Measurements from ENCODE around the gene AKAP9.

DNA sequence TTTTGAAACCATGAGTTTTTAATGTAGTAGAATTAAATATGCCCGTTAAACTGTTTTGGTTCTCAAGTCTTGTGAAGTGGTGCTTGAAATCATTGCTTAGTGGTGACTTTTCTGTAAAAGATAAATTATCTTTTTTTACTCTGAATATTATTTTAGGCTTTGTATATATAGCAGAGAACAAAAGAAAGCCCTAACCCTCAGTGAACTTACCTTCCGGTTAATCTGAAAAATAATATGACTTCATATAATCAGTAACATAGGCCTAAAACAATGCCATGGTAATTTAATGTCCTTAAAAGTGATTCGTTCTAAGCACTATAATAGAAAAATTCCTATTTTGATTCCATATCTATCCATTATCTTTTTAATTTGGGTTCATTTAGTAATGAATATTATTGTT lies 21.8 kb downstream of the AKAP9 start:
- TF ChIP-seq, protein P1, sequence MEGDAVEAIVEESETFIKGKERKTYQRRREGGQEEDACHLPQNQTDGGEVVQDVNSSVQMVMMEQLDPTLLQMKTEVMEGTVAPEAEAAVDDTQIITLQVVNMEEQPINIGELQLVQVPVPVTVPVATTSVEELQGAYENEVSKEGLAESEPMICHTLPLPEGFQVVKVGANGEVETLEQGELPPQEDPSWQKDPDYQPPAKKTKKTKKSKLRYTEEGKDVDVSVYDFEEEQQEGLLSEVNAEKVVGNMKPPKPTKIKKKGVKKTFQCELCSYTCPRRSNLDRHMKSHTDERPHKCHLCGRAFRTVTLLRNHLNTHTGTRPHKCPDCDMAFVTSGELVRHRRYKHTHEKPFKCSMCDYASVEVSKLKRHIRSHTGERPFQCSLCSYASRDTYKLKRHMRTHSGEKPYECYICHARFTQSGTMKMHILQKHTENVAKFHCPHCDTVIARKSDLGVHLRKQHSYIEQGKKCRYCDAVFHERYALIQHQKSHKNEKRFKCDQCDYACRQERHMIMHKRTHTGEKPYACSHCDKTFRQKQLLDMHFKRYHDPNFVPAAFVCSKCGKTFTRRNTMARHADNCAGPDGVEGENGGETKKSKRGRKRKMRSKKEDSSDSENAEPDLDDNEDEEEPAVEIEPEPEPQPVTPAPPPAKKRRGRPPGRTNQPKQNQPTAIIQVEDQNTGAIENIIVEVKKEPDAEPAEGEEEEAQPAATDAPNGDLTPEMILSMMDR (IDR thresholded peaks at IDR 0.05), result no peak
- no peak for TF ChIP-seq POLR2A (IDR thresholded peaks at IDR 0.05)
